ENCODE data around the gene PCNT. TPM values are rescaled to one million over a fixed set of nuclear protein-coding genes. Genes with fewer than 3 reads are reported as not detected.

Gene PCNT
- total and polyA plus RNA-seq, 7 donors = 99.4 to 642 (median 248) TPM

GRCh38 chr21:46287541-46287940, 36.4 kb upstream of the PCNT start:
- Histone ChIP-seq H3K4me1 (peaks cover 37% of the 10 kb centered on the region), H3K9me3 (no peaks in the 10 kb centered on the region), H3K27me3 (ENCODE audit: insufficient read depth in 3 of 3, low read length in 2 of 3) (no peaks in the 10 kb centered on the region), H3K27ac (no peak overlapping the region), H3K4me3 (peak overlapping the region; percentile 93), H3K36me3 (ENCODE audit: insufficient read depth in 1 of 2, low read depth in 1 of 2) (peaks cover 3 to 57% of the 10 kb centered on the region in 2 donors)
- ATAC-seq (no peak), DNase-seq (no peak)
- intact Hi-C loops (cut with DNase I) = loop anchor here (1.0 to 10.0 kb wide), 3 partner anchors 38 to 143 kb away; no protein-coding TSS in a partner anchor
- no peak for TF ChIP-seq CTCF (IDR thresholded peaks at IDR 0.05)
- 85 to 93% (median 88%) methylated on average over 10 of the region's 10 CpGs for WGBS, 3 donors

- 79 to 88% (median 87%) methylated on average over 6 of the region's 6 CpGs for WGBS, 3 donors
- Histone ChIP-seq H3K36me3 (ENCODE audit: insufficient read depth in 1 of 2, low read depth in 1 of 2) (peaks cover 0 to 35% of the 10 kb centered on the region in 2 donors), H3K9me3 (no peaks in the 10 kb centered on the region), H3K27me3 (ENCODE audit: insufficient read depth in 3 of 3, low read length in 2 of 3) (no peaks in the 10 kb centered on the region), H3K4me1 (peaks cover 16% of the 10 kb centered on the region), H3K27ac (no peak overlapping the region), H3K4me3 (no peak overlapping the region)
- intact Hi-C loops (cut with DNase I) = loop anchor here (10.0 kb wide), 2 partner anchors 45 to 145 kb away; no protein-coding TSS in a partner anchor
- DNase-seq = no peak
- no peak for TF ChIP-seq CTCF (IDR thresholded peaks at IDR 0.05)
- no peak for ATAC-seq
Observed at GRCh38 chr21:46289655-46290179, 34.2 kb upstream of the PCNT start.

DNA sequence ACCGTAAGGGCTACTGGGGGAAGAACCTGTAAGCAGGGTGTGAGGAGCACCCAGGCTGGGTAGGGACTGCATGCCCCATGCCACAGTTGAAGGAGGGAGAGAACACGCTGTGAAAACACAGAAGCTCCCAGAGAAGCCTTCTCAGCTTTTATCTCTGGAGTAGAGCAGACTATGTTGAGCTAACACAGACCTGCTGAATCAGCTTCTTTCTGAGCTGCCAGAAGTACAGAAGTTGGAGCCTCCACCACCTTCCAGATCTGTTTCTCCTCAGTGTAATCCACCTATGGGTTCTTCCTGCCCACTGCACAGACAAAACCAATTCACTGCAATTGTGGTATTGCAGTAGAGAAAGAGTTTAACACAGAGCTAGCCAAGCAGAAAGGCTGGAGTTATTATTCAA, 32.4 kb upstream of the PCNT start:
- Histone ChIP-seq H3K36me3 (ENCODE audit: insufficient read depth in 1 of 2, low read depth in 1 of 2) (peaks cover 0 to 31% of the 10 kb centered on the region in 2 donors), H3K9me3 (no peaks in the 10 kb centered on the region), H3K4me3 (no peak overlapping the region), H3K4me1 (peaks cover 13% of the 10 kb centered on the region), H3K27ac (no peak overlapping the region), H3K27me3 (ENCODE audit: insufficient read depth in 3 of 3, low read length in 2 of 3) (peaks cover 0 to 6% (median 0%) of the 10 kb centered on the region in 3 donors)
- TF ChIP-seq CTCF (IDR thresholded peaks at IDR 0.05) = no peak
- 98 to 100% (median 99%) methylated on average over 2 of the region's 2 CpGs for WGBS, 3 donors
- DNase-seq = no peak
- intact Hi-C loops (cut with DNase I) = no loop called here
- no peak for ATAC-seq

- DNase-seq = no peak
Observed at GRCh38 chr21:46294647-46295176, 29.2 kb upstream of the PCNT start.

More at GRCh38 chr21:46294647-46295176, 29.2 kb upstream of the PCNT start:
- H3K27ac ChIP-seq = no peak overlapping the region
- peaks cover 15% of the 10 kb centered on the region for H3K4me1 ChIP-seq
- no peak for TF ChIP-seq CTCF (IDR thresholded peaks at IDR 0.05)
- no peaks in the 10 kb centered on the region for H3K9me3 ChIP-seq
- peaks cover 0 to 14% of the 10 kb centered on the region in 2 donors for H3K36me3 ChIP-seq (ENCODE audit: insufficient read depth in 1 of 2, low read depth in 1 of 2)
- WGBS, 3 donors = 57 to 62% (median 61%) methylated on average over 10 of the region's 10 CpGs
- no peak overlapping the region for H3K4me3 ChIP-seq
- peaks cover 0 to 19% (median 2%) of the 10 kb centered on the region in 3 donors for H3K27me3 ChIP-seq (ENCODE audit: insufficient read depth in 3 of 3, low read length in 2 of 3)
- intact Hi-C loops (cut with DNase I) = no loop called here
- peak in 2 of 4 donors; percentile 4 to 19 for ATAC-seq

Data from psoas muscle (tissue), 8 donors.